NCI-H187 treated with DMSO at 0.1 percent for 48 hours (cell line): ENCODE measurements around the gene PAK5.
"Not testable (repeated sequence)": the region's sequence is repeated elsewhere in the genome, so short reads cannot be mapped to it uniquely, and the experiment has no call there.

Experiments used
- DNase-seq: peaks from one replicate; lab custom pipeline; 2025; lab: John Stamatoyannopoulos, UW

Gene PAK5

DNA sequence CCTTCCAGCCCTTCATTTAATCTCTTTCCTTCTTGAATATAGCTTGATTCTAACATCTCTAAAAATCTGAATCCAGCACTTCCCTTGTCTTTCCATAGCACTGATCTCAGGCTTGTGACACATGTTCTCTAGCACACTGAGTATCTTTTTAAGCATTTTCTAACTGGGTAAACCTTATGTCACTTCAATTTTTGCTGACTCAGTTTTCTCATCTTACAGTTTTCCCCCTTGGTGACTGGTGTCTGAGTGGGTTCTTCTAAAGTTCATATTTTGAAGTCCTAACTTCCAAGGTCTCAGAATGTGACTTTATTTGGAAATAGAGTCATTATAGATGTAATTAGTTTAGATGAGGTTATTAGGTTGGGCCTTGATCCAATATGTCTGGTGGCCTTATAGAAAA is 153.9 kb downstream of the PAK5 start:
- no peak for DNase-seq

DNA sequence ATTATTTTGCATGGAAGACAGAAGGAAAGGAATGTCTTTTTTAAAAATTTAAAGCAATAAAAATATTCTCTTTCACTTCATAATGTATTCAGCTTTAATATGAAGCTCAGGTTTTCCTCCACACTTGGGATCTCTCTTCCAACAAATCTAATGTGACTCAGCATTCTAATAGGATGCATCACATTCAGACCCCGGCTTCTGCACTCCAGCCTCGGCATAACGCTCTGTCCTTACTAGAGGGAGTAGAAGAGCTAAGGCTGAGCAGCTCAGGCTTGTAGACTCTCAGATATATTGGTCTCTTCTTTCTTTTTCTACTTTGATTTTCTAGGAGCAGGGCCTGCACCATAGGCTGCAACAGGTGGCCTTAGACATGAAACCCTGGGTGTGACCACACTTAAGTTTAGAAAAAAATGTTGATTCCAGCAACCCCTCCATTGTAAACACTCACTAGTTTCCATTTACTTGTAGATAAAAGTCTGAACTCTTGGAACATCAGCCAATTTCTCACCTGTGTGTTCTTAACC is 161.7 kb downstream of the PAK5 start:
- no peak for DNase-seq

DNA sequence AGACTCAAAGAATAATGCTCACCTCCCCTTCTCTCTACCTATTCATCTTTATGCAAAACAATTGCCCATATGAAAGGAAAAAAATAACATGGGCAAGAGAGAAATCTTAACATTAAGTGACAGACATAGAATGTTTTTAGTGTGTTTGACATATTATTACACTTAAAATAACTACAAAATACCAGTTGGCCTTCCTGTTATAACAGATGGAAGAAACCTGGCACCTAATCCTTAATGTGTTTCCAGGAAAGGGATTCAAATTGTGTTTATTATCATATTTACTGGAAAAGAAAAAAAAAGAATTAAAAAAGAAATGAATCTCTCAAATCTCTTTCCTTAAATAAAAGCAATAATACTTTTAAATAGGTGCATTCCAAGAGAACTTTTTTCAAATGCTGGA is 165.9 kb downstream of the PAK5 start:
- no peak for DNase-seq

DNA sequence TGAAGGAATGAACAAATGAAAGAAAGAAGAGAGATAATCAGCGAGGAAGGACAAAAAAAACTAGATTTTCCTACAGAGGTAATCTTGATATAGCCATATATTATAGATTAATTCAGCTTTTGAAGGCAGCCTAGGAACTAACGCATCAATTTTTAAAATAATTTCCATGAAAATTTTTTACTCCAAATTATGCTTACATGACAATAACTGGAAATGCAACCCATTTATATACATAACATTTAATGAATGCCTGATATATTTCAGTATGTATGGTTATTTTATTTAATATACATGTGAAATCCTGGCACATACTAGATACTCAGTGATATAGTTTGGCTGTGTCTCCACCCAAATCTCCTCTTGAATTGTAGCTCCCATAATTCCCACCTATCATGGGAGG is 166.8 kb downstream of the PAK5 start:
- DNase-seq: no peak

DNA sequence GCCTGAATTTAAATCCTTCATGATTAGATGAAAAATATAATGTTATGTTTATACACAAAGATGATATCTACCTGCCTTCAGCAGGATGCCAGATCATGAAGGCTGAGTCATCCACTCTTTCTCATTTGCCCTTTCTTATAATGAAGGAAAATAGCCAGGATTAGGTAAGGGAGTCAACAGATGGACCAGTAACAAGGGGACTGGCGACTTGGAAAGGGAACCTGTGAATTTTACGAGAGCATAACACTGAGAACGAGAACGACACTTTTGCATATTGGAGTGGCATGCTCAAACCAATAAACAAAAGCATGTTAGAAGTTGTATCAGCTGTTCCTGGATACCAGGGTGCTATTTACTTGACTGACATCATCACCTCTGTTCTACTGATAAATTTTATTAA is 170.5 kb downstream of the PAK5 start:
- no peak for DNase-seq

DNA sequence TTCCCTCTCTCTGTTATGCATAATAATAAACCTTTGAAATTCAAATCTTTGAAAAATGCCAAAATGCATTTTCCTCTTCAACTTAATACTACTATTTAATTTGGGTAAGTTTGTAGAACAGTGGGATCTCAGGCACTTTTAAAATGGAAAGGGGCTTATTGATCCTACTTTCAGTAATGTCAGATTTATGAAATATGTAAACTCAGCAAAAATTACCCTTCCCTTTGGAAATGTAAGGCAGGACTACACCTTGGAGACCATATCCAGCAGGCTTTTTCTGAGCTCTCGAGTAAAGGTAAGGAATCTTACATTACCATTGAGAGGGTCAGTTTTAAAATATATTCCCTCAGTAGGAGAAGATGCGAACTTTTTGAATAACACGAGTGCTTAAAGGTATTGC is 175.5 kb downstream of the PAK5 start:
- DNase-seq: no peak

DNA sequence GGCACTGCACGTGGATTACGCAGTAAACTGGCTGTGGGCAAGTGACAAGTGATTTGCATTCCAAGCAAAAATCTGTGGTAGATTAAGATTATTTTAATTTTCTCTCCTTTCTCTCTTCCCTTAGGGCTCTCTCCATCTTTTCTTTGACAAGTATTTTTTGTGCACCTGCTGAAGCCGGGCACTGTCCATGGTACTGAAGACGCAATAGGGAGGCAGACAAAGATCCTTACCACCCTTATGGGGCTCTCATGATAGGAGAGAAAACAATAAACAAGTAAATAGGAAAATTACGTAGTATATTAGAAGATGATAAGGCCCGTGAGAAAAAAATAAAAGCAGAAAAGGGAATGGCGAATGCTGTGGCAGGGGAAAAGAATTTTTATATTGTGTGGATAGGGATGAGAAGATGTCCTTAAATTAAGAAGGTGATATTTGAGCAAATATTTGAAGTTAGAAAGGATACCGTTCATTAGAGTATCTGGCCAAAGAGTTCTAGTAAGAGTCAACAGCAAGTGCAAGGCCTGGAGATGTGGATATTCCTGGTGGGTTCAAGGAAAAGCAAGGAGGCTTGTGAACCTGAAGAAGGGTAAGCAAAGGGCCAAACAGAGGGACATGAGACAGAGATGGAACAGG is 178.5 kb downstream of the PAK5 start:
- no peak for DNase-seq

DNA sequence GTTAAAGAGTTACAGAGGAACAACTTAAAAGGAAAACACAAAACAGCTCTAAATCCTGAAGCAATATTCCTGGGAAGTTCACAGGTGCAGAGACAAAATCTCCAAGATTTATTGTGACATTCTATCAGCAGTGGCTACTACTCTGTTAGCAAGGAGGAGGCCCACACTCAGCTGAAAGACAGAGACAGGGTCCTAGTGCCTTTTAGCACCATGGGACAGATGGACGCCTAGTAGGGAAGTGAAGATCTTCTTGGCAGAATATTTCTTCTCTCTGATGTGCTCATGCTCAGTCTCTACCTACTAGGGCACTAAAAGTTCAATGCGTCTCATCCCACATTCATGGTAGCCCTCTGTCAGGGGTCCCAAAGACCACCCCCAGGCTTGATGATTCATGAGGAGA is 191.1 kb downstream of the PAK5 start:
- DNase-seq: no peak

DNA sequence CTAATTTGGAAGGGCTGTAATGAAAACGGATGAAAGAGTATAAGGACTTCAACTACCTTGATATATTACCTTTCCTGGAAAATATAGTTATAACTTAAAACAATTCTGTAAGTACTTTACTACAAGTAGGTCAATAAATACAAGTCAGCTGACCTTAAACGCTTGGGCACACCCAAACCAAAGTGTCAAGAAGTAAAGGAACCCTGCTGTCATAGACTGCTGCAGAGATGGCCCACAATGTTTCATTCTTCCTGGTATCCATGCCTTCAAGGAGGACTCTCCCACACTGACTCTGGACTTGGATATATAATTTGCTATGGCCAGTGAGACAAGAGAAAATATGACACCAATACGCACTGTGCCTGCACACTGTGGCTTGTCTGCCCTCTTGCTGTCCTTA is 192.5 kb downstream of the PAK5 start:
- no peak for DNase-seq

DNA sequence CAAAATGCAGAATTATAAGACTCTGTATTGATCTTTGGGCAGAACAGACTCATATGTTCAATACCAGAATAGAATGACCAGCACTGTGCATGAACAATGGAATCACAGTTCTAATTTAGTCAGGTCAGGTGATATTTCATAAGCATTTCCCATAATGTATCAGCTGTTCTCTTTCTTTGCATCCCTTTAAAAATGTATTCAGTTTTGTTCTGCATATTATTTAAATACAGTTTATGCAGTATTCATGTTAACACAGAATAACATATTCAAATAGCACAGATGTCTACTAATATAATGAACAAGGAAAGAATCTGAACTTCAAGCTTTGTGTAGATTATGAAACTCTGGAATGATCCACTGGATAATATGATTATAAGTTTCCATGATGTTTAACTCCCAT is 196.0 kb downstream of the PAK5 start:
- DNase-seq: no peak

DNA sequence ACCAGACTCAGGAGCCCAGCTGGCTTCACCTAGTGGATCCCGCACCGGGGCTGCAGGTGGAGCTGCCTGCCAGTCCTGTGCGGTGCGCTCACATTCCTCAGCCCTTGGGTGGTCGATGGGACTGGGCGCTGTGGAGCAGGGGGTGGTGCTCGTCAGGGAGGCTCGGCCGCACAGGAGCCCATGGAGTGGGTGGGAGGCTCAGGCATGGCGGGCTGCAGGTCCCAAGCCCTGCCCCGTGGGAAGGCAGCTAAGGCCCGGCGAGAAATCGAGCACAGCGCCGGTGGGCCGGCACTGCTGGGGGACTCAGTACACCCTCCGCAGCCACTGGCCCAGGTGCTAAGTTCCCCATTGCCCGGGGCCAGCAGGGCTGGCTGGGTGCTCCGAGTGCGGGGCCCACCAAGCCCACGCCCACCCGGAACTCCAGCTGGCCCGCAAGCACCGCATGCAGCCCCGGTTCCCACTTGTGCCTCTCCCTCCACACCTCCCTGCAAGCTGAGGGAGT is 197.3 kb downstream of the PAK5 start:
- not testable (repeated sequence) for DNase-seq

DNA sequence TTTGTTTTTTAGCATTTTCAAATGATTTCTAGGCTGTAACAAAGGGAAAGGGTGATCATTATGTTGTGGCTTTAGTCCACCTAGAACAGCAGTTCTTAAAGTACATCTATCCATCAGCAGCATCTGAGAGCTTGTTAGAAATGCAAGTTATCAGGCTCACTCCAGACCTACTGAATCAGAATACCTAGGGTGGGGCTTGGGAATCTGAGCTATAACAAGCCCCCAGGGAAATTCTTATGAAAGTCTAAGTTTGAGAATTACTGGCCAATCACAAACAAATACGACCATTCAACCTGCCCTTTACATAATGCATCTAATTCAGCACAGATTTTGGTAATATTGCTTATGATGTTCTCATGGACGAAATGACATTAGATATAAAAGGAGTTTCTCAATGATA is 201.0 kb downstream of the PAK5 start:
- DNase-seq: no peak

DNA sequence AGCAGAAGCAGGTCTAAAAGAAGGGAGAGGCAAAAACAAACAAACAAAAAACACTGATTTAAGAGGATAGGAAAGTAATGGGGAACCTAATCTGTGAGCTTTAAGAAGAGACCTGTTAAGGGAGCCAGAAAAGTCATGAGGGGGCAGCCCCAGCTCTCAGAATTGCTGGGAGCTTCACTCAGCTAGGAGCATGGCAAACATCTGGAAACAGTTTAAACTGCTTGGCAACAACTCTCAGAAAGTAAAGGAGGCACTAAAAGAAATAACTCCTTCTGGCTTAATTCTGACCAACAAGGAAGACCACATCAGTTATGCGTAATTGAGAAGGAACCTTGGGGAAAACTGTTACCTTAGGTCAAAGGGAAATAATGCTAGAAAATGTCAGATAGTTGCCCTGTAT is 203.1 kb downstream of the PAK5 start:
- no peak for DNase-seq

DNA sequence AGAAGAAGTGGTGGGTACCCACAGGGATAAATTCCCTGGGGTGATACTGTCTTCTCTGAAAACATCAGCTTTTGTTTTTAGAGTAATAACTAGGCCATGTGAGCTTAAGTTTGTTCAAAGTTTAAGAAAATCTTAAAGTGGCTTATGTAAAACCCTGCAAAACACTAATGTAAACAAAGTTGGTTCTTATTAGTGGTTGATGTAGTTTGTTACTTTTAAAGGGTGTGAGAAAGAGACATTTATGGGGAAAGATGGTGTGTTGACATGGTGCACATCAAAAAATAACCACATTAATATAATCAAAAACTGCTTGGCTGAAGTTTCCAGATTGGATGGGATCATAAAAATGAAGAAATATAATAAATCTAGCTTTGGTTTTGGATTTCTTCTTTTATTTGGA is 204.5 kb downstream of the PAK5 start:
- DNase-seq: no peak

DNA sequence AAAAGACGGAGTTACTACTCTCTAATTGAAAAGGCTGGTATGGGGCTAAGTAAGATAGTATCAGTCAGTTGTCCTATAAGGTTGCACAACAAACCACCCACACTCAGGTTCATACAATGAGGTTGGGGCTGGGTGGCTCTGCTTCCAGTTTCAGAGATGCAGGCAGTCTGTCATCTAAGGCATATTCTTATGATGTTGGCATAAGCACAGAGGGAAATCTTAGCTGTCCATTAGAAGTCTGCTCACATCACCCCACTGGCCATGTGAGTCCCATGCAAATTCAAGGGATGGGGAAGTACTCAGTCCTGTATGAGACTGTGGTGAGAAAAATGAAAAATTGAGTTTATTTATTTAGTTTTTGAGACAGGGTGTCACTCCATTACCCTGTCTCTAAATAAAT is 205.9 kb downstream of the PAK5 start:
- no peak for DNase-seq

DNA sequence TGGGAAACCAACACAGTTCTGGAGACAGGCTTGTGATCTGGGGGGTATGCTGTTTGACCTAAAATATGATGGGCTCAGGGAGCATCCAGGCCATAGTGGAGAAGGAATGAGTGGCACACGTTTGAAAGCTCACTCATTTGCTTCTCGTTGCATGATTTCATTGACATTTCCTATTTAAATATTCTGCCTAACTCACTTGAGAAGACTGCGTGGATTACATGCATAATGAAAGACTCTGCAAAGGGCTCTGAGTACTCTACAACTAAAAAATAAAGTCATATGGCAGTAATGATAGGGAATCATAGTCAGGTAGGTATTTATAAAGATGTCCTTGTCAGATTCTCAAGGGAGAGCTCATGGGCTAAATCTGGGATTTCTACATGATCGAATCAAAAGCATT is 206.6 kb downstream of the PAK5 start:
- DNase-seq: no peak

DNA sequence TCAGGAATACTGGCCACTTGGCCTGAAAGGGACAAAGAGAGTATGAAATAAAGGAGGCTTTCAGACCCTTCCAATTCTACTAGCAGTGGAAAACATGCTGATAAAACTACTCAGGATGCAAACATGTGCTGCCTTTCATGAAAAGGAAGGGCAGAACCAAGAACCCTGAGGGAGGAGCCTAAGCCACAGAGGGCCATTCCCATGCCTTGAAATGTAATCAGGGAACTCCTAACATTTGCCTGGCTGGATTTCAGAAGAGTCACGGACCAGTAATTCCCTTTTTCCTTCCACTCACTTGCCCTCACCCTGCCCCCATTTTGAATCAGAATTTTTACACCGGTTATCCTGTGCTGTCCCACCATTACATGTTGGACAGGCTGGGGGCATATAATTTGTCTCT is 208.3 kb downstream of the PAK5 start:
- no peak for DNase-seq

DNA sequence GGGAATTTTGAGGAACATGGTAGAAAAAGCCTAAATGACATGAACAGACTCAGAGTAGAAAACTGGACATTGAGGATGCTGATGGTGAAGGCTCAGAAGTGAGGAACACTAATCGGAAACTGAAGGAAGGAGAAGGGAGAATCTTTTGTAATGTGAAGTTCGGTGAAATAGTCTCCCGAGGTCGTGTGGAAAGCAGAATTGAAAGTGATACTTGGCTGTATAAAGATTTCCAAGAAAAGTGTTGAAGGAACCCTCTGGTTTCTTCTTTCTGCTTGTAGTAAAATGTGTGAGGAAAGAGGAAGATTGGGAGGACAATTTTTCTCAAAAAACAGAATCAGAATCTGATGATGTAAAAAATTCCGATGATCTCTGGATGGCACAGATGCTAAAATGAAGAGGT is 209.0 kb downstream of the PAK5 start:
- DNase-seq: no peak

DNA sequence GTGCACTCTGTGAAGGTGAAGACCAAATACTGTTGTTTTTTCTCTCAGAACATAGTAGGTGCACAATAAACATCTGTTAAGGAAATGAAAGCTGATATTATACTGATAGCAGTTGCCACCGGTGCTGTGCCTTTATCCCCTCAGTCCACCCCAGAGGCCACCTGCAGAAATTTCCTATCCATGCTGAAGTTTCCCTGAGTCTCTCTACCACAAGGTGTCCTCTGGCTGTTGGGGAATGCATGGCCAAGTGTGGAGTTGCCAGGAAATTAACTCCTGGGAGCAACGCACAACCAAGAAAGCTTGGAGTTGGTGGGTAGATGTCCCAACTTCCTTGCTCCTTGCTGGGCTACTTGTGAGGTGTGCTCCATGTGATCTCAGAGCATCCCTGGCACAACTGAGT is 210.3 kb downstream of the PAK5 start:
- DNase-seq: no peak

DNA sequence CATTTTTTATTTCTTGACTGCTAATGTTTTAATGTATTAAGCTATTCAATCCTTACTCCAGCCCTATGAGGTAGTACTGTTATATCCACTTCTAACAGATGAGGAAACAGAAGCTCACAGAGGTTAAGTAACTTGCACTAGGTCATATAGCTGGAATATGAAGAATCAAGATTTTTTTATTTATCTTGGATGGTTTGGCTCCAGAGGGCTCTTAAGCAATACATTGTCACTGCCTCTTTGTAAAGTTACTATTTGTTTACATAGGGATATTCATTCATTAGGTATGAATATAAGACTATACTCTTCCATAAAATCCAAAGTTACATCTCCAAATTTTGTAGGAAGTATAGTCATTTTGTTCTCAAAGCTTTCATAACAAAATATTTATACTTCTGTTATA is 210.7 kb downstream of the PAK5 start:
- no peak for DNase-seq

DNA sequence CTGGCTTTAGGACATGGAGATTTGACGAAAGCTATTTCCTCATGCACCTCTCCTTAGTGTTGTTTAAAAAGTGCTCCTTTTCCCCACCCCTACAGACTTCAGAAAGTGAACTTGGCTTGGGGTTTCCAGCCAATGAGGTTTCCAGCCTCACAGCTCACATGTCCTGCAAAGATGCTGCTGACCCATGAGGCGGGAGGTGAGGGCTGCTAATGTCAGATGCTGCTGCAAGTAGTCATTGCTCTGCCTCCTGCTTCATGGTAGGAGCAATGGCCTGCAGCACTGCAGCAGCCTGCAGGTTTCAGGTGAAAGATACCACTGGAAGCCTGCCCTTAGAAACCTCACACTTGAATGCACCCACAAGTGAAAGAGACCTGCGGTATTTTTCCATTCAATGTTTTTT is 211.7 kb downstream of the PAK5 start:
- DNase-seq: no peak

DNA sequence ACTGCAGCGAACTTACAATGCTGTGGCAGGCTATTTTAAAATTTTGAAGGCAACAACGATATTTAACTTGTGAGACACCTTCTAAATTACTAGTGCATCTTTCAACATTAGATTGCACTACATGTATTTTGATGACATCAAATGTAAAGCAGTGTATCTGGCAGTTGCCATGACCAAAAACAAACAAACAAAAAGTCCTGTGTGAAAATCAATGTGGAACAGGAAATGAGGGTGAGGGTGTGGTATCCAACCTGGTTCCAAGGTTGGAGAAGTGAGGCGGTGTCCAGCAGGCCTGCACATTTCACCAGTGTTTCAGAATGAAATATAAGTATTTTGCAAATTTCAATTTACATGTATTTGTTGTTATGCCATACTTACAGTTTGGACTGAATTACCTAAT is 212.5 kb downstream of the PAK5 start:
- DNase-seq: no peak

DNA sequence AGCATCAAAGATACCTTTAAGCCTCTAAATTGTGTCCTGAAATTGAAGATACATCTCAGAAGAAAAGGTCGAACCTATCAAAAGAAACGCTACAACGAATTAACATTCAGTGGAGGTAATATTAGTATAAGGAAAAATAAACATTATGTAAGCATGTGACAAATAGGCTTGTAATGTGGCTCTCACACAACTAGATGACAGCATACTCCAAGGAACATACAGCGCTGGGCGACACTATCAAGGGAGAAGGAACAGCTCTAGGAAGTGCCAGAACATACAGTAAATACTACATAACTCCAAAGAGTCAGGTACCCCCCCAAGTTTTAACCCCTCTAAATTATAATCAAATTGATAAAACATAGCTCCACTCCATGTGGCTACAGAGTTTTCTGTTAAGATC is 220.9 kb downstream of the PAK5 start:
- DNase-seq: peak; percentile 5

DNA sequence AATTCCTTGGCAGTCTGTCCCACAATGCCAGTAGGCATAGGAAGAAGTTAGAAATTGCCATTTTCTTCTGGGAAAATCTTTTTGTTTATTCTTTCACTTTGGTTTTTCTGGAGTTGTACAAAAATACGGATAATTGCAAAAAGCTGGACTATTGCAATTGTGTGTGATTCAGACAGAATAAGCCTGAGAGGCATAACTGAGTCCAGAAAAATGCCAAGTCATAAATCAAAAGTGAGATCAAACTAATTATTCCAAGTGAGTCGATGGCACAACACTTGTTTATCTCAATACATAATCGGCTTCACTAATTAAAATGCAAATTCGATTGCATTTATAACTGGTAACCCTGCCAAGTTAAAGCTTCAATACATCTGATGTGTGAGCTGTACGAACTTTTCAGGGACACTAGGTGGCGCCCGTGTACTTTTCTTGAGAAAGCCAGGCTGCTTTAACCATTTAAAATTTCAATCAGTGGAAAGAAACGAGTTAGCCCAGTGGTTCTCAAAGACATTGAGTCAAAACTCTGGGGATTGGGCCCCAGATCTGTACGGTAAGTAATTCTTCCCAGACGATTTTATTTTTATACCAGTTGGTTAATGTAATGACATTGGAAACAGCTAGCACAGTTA is 221.9 kb downstream of the PAK5 start:
- DNase-seq: peak; percentile 35
